MCF 10A (cell line): ENCODE measurements around the gene GNPTG. TPM values are rescaled to one million over a fixed set of nuclear protein-coding genes. Genes with fewer than 3 reads are reported as not detected.
"Not testable (repeated sequence)": the region's sequence is repeated elsewhere in the genome, so short reads cannot be mapped to it uniquely, and the experiment has no call there.

Experiments used
- BruUV-seq: library from RNA; stranded (reverse); fragments of 400-500 nt; replicated peaks from 2 replicates; lab custom pipeline; 2021; lab: Mats Ljungman, UMichigan
- CTCF ChIA-PET: fragments of 300-600 bp; sonication (Branson Sonifier 250); formaldehyde crosslinking; extraction: SDS; loops from one replicate; lab custom pipeline; 2021; ENCODE audit warnings: antibody characterized with exemption, inconsistent platforms; lab: Yijun Ruan, JAX
- POLR2A ChIA-PET: fragments of 300-600, 350-650 bp; sonication (Branson Sonifier 250); formaldehyde crosslinking; extraction: SDS; loops from one replicate; lab custom pipeline; 2020; ENCODE audit warnings: antibody characterized with exemption, inconsistent platforms; lab: Yijun Ruan, JAX
- DNase-seq: peaks from one replicate; pipeline ENCODE4 v3.0.0-alpha.2; 2018; ENCODE audit not compliant: unreplicated experiment
- H3K27ac Mint-ChIP-seq: one replicate; pipeline ENCODE4 v1.8.0; 2022; ENCODE audit warnings: mild to moderate bottlenecking, low read depth, mixed read lengths; ENCODE audit not compliant: unreplicated experiment
- H3K27me3 Mint-ChIP-seq: one replicate; pipeline ENCODE4 v1.8.0; 2022; ENCODE audit warnings: mixed read lengths; ENCODE audit not compliant: insufficient read depth, unreplicated experiment
- H3K36me3 Mint-ChIP-seq: one replicate; pipeline ENCODE4 v1.8.0; 2022; ENCODE audit warnings: mild to moderate bottlenecking, moderate library complexity, mixed read lengths; ENCODE audit not compliant: insufficient read depth, unreplicated experiment
- H3K4me1 Mint-ChIP-seq: one replicate; pipeline ENCODE4 v1.8.0; 2022; ENCODE audit warnings: mixed read lengths; ENCODE audit not compliant: insufficient read depth, unreplicated experiment
- H3K4me3 Mint-ChIP-seq: one replicate; pipeline ENCODE4 v1.8.0; 2022; ENCODE audit warnings: mild to moderate bottlenecking, moderate library complexity, mixed read lengths; ENCODE audit not compliant: unreplicated experiment
- H3K9me3 Mint-ChIP-seq: one replicate; pipeline ENCODE4 v1.8.0; 2022; ENCODE audit warnings: mixed read lengths; ENCODE audit not compliant: unreplicated experiment
- CTCF ChIP-seq: fragments of 200-600 bp; IDR thresholded peaks from one replicate; pipeline ENCODE4 v1.8.0; 2022; ENCODE audit warnings: antibody characterized with exemption, mild to moderate bottlenecking; ENCODE audit not compliant: unreplicated experiment
- intact Hi-C: fragments of 100-400 bp; cut with micrococcal nuclease; formaldehyde crosslinking; loops from 2 replicates; pipeline ENCODE4 v1.14.1; 2022
- total RNA-seq: library from RNA; stranded (reverse); gene quantifications from 2 replicates; pipeline ENCODE4 v1.2.3, GENCODE V29; 2022

The GNPTG gene
- total RNA-seq, 1 experiment from 2014 or later = 37.6 TPM

DNA sequence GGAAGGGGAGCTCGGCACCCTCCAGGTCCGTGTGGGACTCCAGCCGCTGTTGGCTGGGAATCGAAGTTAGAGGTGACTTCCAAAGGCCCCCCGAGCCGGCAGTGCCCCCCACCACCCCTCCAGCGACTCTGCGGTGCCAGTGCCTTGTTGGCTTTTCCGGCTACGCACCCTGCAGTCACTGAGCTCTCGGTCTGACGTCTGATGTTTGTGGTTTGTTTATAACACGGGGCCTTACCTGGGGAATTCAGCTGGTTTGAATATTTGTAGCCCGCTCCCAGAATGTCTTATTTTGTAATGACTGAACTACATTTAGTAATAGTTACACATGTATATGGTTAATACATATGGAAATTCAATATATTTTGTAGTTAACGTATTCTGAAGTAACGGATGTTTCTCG, 25.3 kb upstream of the GNPTG start:
- ChIA-PET POLR2A (interaction anchor here (0.7 kb wide), 1 partner anchor 37 kb away, joined by 4 read pairs; no protein-coding TSS in a partner anchor), CTCF (no interaction called here)
- Mint-ChIP-seq H3K27ac (no peak overlapping the region), H3K27me3 (no peaks in the 10 kb centered on the region), H3K36me3 (peaks cover 30% of the 10 kb centered on the region), H3K4me3 (no peak overlapping the region), H3K9me3 (no peaks in the 10 kb centered on the region), H3K4me1 (no peaks in the 10 kb centered on the region)
- intact Hi-C loops = no loop called here
- TF ChIP-seq CTCF = no peak
- DNase-seq = no peak
- no TSS peak for BruUV-seq

DNA sequence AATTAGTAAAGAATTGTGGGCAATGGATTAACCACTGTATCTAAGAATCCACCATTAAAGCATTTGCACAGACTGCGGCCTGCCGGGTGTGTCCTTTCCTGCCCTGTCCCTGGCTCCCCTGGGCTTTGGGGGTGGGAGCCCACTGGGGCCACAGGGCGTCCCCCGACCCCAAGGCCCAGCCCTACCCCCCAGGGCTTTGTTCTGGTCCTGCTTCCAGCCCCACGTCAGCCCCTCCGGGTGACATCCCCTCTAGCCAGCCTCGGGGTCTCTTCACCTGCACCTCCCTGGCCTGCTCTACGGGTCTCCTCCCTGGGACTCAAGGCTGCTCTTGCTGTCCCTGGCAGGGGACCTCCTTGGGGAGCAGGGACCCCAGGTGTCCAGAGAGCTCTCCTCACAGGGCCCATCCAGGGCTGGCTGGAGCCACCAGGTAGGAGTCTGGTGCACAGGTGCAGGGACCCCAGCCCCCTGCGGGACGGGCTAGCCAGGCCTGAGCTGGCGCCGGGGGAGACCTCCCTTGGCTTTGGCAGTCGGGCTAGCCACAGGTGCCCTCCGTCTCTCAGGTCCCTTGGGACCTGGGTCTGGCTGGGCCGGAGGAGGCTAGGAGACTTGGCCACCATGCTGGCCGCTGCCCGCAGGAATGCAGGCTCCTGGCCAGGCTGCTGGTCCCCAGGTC, 24.6 kb upstream of the GNPTG start:
- no peak for TF ChIP-seq CTCF
- DNase-seq = no peak
- H3K27ac Mint-ChIP-seq = no peak overlapping the region
- intact Hi-C loops = no loop called here
- no peaks in the 10 kb centered on the region for H3K27me3 Mint-ChIP-seq
- H3K4me3 Mint-ChIP-seq = no peak overlapping the region
- ChIA-PET POLR2A (no interaction called here), CTCF (no interaction called here)
- H3K36me3 Mint-ChIP-seq = peaks cover 23% of the 10 kb centered on the region
- H3K4me1 Mint-ChIP-seq = no peaks in the 10 kb centered on the region
- no TSS peak for BruUV-seq
- H3K9me3 Mint-ChIP-seq = no peaks in the 10 kb centered on the region

GRCh38 chr16:1327619-1327947, 24.1 kb upstream of the GNPTG start:
- H3K27ac Mint-ChIP-seq = no peak overlapping the region
- TF ChIP-seq CTCF = no peak
- no peak overlapping the region for H3K4me3 Mint-ChIP-seq
- BruUV-seq = no TSS peak
- H3K9me3 Mint-ChIP-seq = no peaks in the 10 kb centered on the region
- no peak for DNase-seq
- intact Hi-C loops = no loop called here
- ChIA-PET POLR2A (no interaction called here), CTCF (no interaction called here)
- peaks cover 18% of the 10 kb centered on the region for H3K36me3 Mint-ChIP-seq
- no peaks in the 10 kb centered on the region for H3K27me3 Mint-ChIP-seq
- no peaks in the 10 kb centered on the region for H3K4me1 Mint-ChIP-seq

DNA sequence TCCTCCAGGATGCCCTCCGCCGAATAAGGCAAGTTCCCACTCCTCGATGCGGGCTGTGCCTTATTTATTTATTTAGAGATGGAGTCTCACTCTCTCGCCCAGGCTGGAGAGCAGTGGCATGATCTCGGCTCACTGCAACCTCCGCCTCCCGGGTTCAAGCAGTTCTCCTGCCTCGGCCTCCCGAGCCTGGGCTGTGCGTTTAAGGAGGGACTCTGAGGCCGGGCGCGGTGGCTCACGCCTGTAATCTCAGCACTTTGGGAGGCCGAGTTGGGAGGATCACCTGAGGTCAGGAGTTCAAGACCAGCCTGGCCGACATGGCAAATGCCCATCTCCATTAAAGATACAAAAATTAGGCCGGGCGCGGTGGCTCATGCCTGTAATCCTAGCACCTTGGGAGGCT, 23.6 kb upstream of the GNPTG start:
- peaks cover 15% of the 10 kb centered on the region for H3K36me3 Mint-ChIP-seq
- POLR2A ChIA-PET, H3K4me1 Mint-ChIP-seq, CTCF ChIA-PET, BruUV-seq, H3K27ac Mint-ChIP-seq, H3K9me3 Mint-ChIP-seq, DNase-seq, intact Hi-C loops, H3K4me3 Mint-ChIP-seq, H3K27me3 Mint-ChIP-seq: not testable (repeated sequence)

DNA sequence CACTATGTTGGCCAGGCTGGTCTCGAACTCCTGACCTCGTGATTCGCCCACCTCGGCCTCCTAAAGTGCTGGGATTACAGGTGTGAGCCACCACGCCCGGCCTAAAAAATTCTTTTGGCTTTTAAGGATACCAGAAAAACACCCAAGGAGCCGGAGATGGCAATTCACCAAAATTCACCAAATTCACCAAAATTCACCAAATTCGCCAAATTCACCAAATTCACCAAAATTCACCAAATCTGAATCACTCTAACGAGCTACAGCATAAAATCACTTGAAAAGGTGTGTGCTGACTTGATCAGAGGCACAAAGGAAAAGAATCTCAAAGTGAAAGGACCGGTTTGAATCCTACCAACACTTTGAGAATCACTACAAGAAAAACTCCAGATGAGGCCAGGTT, 22.8 kb upstream of the GNPTG start:
- H3K4me3 Mint-ChIP-seq, H3K9me3 Mint-ChIP-seq, H3K36me3 Mint-ChIP-seq, H3K27ac Mint-ChIP-seq, H3K4me1 Mint-ChIP-seq, intact Hi-C loops, DNase-seq, CTCF ChIA-PET, H3K27me3 Mint-ChIP-seq, BruUV-seq: not testable (repeated sequence)
- POLR2A ChIA-PET = interaction anchor here (0.5 kb wide), 1 partner anchor 506 kb away, joined by 3 read pairs; no protein-coding TSS in a partner anchor
